ENCODE measurements around the gene THTPA. TPM values are rescaled to one million over a fixed set of nuclear protein-coding genes. Genes with fewer than 3 reads are reported as not detected.

The THTPA gene
- total and polyA plus RNA-seq, 2 of the 13 experiments (the other 11 are each of a cell fraction or from before 2014, with no cell fraction given) = 7.4 to 8.7 TPM

DNA sequence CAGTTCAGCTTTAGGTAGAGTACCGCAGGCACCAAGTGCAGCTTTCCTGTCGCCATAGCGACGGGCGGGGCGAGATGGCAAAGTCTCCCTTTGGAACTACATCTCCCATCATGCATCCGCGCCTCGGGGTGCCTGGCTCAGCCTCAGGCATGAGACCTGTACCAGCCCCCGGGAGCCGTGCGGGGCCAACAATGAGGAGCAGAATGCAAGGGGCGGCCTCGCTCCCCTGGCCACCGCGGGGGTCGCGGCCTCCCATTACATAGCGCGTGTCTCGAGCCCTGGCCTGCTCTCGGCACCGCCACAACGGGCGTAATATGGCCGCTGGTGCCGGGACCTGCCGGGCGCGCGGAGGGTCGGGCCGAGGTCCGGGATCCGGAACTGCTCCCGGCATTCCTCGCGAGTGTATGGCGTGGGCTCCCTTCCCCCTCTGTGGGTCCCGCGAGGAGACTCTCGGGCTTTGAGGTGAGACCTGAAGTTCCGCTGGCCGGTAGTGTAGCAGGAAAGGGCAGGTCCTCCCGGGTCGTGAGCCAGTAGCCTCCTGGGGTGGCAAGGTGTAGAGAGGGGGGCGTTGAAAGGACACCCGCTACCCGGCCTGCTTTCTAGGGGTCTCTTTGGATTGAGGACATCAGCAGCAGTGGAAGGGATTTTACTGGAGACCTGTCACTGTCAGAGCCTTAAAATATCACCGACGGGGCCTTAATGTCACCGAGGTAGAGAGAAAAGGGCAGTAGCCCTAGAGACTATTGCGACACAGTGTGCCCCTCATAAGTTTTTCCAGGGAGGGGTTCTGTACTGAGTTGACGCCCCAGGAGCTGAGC, at the start of gene THTPA (continued):
- TF ChIP-seq, protein P1, sequence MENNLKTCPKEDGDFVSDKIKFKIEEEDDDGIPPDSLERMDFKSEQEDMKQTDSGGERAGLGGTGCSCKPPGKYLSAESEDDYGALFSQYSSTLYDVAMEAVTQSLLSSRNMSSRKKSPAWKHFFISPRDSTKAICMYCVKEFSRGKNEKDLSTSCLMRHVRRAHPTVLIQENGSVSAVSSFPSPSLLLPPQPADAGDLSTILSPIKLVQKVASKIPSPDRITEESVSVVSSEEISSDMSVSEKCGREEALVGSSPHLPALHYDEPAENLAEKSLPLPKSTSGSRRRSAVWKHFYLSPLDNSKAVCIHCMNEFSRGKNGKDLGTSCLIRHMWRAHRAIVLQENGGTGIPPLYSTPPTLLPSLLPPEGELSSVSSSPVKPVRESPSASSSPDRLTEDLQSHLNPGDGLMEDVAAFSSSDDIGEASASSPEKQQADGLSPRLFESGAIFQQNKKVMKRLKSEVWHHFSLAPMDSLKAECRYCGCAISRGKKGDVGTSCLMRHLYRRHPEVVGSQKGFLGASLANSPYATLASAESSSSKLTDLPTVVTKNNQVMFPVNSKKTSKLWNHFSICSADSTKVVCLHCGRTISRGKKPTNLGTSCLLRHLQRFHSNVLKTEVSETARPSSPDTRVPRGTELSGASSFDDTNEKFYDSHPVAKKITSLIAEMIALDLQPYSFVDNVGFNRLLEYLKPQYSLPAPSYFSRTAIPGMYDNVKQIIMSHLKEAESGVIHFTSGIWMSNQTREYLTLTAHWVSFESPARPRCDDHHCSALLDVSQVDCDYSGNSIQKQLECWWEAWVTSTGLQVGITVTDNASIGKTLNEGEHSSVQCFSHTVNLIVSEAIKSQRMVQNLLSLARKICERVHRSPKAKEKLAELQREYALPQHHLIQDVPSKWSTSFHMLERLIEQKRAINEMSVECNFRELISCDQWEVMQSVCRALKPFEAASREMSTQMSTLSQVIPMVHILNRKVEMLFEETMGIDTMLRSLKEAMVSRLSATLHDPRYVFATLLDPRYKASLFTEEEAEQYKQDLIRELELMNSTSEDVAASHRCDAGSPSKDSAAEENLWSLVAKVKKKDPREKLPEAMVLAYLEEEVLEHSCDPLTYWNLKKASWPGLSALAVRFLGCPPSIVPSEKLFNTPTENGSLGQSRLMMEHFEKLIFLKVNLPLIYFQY (CRISPR knock-in tag; IDR thresholded peaks at IDR 0.05; ENCODE audit: borderline replicate concordance) = peak; percentile 99
- TF ChIP-seq KDM1A (CRISPR knock-in tag; IDR thresholded peaks at IDR 0.05) (peak; percentile 59), PAWR (CRISPR knock-in tag; IDR thresholded peaks at IDR 0.05; ENCODE audit: borderline replicate concordance) (peak; percentile 99; the same call in 1 of the 2 replicates), SPEN (CRISPR knock-in tag; IDR thresholded peaks at IDR 0.05; ENCODE audit: low read depth) (peak; percentile 96), ZFP36L1 (CRISPR knock-in tag; IDR thresholded peaks at IDR 0.05) (0 out of 2 replicates have a peak, but pooled peaks have one; percentile 73), ZNF564 (CRISPR knock-in tag; IDR thresholded peaks at IDR 0.05) (peak; percentile 66; the same call in 1 of the 2 replicates), CEBPB (IDR thresholded peaks at IDR 0.05; ENCODE audit: borderline replicate concordance, low read depth, low read length) (peak; percentile 90), ZNF337 (CRISPR knock-in tag; IDR thresholded peaks at IDR 0.05; ENCODE audit: borderline replicate concordance, low read depth) (peak; percentile 99; the same call in 1 of the 2 replicates), ZNF550 (CRISPR knock-in tag; IDR thresholded peaks at IDR 0.05; ENCODE audit: borderline replicate concordance) (peak; percentile 100), PLRG1 (conservative IDR thresholded peaks at IDR 0.05) (no peak), ZNF143 (CRISPR knock-in tag; IDR thresholded peaks at IDR 0.05) (peak; percentile 98), NRL (CRISPR knock-in tag; IDR thresholded peaks at IDR 0.05; ENCODE audit: borderline replicate concordance) (peak; percentile 100), ZNF629 (CRISPR knock-in tag; conservative IDR thresholded peaks at IDR 0.05) (peak; percentile 69), GTF3A (CRISPR knock-in tag; conservative IDR thresholded peaks at IDR 0.05) (peak; percentile 99), TBX3 (IDR thresholded peaks at IDR 0.05; ENCODE audit: borderline replicate concordance) (peak; percentile 56; the same call in 1 of the 2 replicates), GATA4 (IDR thresholded peaks at IDR 0.05; ENCODE audit: borderline replicate concordance, low read depth) (peak; percentile 72), PHF5A (CRISPR knock-in tag; IDR thresholded peaks at IDR 0.05; ENCODE audit: low read depth, unreplicated experiment) (peak; percentile 95), ZNF549 (CRISPR knock-in tag; IDR thresholded peaks at IDR 0.05) (peak; percentile 44)
- TF ChIP-seq, protein P2, sequence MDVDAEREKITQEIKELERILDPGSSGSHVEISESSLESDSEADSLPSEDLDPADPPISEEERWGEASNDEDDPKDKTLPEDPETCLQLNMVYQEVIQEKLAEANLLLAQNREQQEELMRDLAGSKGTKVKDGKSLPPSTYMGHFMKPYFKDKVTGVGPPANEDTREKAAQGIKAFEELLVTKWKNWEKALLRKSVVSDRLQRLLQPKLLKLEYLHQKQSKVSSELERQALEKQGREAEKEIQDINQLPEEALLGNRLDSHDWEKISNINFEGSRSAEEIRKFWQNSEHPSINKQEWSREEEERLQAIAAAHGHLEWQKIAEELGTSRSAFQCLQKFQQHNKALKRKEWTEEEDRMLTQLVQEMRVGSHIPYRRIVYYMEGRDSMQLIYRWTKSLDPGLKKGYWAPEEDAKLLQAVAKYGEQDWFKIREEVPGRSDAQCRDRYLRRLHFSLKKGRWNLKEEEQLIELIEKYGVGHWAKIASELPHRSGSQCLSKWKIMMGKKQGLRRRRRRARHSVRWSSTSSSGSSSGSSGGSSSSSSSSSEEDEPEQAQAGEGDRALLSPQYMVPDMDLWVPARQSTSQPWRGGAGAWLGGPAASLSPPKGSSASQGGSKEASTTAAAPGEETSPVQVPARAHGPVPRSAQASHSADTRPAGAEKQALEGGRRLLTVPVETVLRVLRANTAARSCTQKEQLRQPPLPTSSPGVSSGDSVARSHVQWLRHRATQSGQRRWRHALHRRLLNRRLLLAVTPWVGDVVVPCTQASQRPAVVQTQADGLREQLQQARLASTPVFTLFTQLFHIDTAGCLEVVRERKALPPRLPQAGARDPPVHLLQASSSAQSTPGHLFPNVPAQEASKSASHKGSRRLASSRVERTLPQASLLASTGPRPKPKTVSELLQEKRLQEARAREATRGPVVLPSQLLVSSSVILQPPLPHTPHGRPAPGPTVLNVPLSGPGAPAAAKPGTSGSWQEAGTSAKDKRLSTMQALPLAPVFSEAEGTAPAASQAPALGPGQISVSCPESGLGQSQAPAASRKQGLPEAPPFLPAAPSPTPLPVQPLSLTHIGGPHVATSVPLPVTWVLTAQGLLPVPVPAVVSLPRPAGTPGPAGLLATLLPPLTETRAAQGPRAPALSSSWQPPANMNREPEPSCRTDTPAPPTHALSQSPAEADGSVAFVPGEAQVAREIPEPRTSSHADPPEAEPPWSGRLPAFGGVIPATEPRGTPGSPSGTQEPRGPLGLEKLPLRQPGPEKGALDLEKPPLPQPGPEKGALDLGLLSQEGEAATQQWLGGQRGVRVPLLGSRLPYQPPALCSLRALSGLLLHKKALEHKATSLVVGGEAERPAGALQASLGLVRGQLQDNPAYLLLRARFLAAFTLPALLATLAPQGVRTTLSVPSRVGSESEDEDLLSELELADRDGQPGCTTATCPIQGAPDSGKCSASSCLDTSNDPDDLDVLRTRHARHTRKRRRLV (CRISPR knock-in tag; IDR thresholded peaks at IDR 0.05) = peak; percentile 98
- TF ChIP-seq, protein P3, sequence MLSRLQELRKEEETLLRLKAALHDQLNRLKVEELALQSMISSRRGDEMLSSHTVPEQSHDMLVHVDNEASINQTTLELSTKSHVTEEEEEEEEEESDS (CRISPR knock-in tag; IDR thresholded peaks at IDR 0.05; ENCODE audit: borderline replicate concordance) = peak; percentile 97

Data from HepG2 (cell line).